ENCODE results near the gene ARFGAP1.

The ARFGAP1 gene

DNA sequence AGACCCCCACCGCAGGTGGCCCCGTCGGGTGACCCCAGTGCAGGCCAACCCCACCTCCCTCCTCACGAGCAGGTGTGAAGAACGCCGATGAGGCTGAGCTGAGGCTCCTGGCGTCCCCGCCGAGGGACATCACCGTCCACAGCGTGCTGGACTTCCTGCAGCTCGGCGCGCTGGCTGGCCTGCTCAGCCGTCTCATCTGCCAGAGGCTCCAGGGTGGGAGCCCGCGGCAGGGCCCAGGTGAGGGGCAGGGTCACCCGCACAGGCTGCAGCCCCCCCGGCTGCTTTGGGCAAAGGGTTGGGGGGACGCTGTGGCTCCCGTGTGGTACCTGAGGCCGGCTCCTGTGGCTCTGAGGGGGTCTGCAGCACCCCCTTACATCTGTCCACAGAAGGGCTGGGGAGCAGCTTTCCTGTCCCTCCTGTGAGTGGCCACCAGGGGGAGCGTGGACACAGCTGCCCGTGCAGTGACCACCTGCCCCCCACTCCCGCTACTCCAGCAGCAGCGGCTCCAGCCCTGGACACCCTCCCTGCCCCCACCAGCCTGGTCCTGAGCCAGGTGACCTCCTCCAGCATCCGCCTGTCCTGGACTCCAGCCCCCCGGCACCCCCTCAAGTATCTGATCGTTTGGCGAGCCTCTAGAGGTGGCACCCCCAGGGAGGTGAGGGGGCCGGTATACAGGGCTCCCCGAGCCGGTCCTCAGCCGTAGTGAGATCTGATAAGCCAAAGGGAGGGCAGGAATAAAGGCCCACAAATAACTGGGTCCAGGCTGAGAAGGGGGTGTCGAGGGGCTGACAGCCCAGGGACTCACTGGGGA is 36.9 kb downstream of the ARFGAP1 start:
- TF ChIP-seq, protein P1, sequence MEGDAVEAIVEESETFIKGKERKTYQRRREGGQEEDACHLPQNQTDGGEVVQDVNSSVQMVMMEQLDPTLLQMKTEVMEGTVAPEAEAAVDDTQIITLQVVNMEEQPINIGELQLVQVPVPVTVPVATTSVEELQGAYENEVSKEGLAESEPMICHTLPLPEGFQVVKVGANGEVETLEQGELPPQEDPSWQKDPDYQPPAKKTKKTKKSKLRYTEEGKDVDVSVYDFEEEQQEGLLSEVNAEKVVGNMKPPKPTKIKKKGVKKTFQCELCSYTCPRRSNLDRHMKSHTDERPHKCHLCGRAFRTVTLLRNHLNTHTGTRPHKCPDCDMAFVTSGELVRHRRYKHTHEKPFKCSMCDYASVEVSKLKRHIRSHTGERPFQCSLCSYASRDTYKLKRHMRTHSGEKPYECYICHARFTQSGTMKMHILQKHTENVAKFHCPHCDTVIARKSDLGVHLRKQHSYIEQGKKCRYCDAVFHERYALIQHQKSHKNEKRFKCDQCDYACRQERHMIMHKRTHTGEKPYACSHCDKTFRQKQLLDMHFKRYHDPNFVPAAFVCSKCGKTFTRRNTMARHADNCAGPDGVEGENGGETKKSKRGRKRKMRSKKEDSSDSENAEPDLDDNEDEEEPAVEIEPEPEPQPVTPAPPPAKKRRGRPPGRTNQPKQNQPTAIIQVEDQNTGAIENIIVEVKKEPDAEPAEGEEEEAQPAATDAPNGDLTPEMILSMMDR (IDR thresholded peaks at IDR 0.05; ENCODE audit: poor library complexity, severe bottlenecking) = peak; percentile 99
- Histone ChIP-seq H3K36me3 (ENCODE audit: low read depth) (no peaks in the 10 kb centered on the region), H3K9me3 (ENCODE audit: severe bottlenecking) (no peaks in the 10 kb centered on the region), H3K27me3 (ENCODE audit: insufficient read depth, poor library complexity, severe bottlenecking) (peaks cover 24% of the 10 kb centered on the region), H3K4me1 (ENCODE audit: insufficient read depth, poor library complexity, severe bottlenecking) (no peaks in the 10 kb centered on the region), H3K4me3 (ENCODE audit: severe bottlenecking) (no peak overlapping the region), H3K27ac (ENCODE audit: poor library complexity, severe bottlenecking) (no peak overlapping the region)
- ATAC-seq (ENCODE audit: low read depth) (peak; percentile 54), DNase-seq (ENCODE audit: low spot score) (peak; percentile 88)

DNA sequence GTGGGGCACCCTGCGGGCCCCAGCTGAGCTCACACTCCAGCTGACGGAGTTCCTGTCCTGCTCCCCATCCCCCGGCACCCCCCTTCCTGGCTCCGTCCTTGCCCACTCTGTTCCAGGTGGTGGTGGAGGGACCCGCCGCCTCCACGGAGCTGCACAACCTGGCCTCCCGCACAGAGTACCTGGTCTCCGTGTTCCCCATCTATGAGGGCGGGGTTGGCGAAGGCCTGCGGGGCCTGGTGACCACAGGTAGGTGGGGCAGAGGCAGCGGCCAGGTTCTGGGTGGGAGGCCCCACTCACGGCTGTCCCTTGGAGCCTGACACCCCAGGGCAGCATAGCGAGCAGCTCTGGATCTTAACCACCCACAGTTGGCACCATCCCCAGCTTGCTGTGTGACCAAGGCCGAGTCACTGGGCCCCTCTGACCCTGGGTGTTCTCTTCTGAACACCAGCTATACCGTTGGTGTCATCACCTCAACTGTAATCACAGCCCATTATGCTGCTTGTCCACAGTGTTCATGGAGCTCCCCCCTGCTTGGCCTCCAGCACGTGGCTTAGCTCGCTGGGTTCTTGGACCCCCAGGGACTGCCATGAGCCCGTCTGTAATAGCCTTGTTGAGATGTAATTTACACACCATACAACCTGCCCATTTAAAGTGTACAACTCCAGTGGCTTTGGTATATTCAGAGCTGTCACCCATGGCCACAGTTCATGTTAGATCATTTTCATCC is 37.8 kb downstream of the ARFGAP1 start:
- no peaks in the 10 kb centered on the region for H3K36me3 ChIP-seq (ENCODE audit: low read depth)
- TF ChIP-seq, protein P1 (IDR thresholded peaks at IDR 0.05; ENCODE audit: poor library complexity, severe bottlenecking) = no peak
- ATAC-seq (ENCODE audit: low read depth) (peak; percentile 24), DNase-seq (ENCODE audit: low spot score) (no peak)
- H3K4me3 ChIP-seq (ENCODE audit: severe bottlenecking) = no peak overlapping the region
- H3K9me3 ChIP-seq (ENCODE audit: severe bottlenecking) = no peaks in the 10 kb centered on the region
- H3K27ac ChIP-seq (ENCODE audit: poor library complexity, severe bottlenecking) = no peak overlapping the region
- H3K27me3 ChIP-seq (ENCODE audit: insufficient read depth, poor library complexity, severe bottlenecking) = peaks cover 24% of the 10 kb centered on the region
- no peaks in the 10 kb centered on the region for H3K4me1 ChIP-seq (ENCODE audit: insufficient read depth, poor library complexity, severe bottlenecking)

DNA sequence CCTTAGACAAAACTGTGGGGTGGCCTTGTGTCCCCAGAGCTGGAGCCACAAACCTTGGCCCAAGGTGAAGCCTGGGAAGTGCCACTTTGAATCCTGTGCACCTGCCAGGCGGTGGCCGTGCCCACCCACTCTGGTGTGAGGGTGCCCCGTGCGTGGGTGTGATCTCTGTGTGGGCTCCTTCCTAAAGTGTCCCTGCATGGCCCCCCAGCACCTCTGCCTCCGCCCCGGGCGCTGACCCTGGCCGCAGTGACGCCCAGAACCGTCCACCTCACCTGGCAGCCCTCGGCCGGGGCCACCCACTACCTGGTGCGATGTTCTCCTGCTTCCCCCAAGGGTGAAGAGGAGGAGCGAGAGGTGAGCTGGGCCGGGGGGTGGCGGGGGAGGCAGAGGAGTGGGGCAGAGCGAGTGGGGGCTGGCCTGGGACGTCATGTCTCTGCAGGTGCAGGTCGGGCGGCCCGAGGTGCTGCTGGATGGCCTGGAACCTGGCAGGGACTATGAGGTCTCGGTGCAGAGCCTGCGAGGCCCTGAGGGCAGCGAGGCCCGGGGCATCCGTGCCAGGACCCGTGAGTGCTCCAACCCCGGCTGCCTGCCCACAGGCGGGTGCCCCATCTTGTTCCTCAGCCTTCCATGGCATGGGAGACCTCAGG is 38.7 kb downstream of the ARFGAP1 start:
- Histone ChIP-seq H3K9me3 (ENCODE audit: severe bottlenecking) (no peaks in the 10 kb centered on the region), H3K36me3 (ENCODE audit: low read depth) (no peaks in the 10 kb centered on the region), H3K27ac (ENCODE audit: poor library complexity, severe bottlenecking) (no peak overlapping the region), H3K4me1 (ENCODE audit: insufficient read depth, poor library complexity, severe bottlenecking) (no peaks in the 10 kb centered on the region), H3K27me3 (ENCODE audit: insufficient read depth, poor library complexity, severe bottlenecking) (peaks cover 24% of the 10 kb centered on the region), H3K4me3 (ENCODE audit: severe bottlenecking) (no peak overlapping the region)
- ATAC-seq (ENCODE audit: low read depth) = no peak
- TF ChIP-seq, protein P1 (IDR thresholded peaks at IDR 0.05; ENCODE audit: poor library complexity, severe bottlenecking) = no peak
- no peak for DNase-seq (ENCODE audit: low spot score)

DNA sequence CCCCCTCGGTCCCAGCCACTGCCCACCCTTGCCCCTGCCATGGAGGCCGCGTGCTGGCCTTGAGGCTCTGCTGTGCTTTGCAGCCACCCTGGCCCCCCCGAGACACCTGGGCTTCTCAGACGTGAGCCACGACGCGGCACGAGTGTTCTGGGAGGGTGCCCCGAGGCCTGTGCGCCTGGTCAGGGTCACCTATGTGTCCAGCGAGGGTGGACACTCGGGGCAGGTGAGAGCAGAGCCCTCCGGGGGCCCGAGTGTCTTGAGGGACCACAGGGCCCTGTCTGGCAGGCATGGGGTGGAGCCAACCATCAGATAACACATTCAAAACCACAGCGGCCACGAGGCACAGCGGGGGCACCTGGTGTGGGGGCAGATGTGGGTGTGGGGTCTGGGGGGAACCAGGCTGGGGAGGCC is 39.2 kb downstream of the ARFGAP1 start:
- DNase-seq (ENCODE audit: low spot score) (no peak), ATAC-seq (ENCODE audit: low read depth) (no peak)
- no peaks in the 10 kb centered on the region for H3K9me3 ChIP-seq (ENCODE audit: severe bottlenecking)
- peaks cover 24% of the 10 kb centered on the region for H3K27me3 ChIP-seq (ENCODE audit: insufficient read depth, poor library complexity, severe bottlenecking)
- TF ChIP-seq, protein P1 (IDR thresholded peaks at IDR 0.05; ENCODE audit: poor library complexity, severe bottlenecking) = no peak
- no peak overlapping the region for H3K4me3 ChIP-seq (ENCODE audit: severe bottlenecking)
- H3K27ac ChIP-seq (ENCODE audit: poor library complexity, severe bottlenecking) = no peak overlapping the region
- no peaks in the 10 kb centered on the region for H3K36me3 ChIP-seq (ENCODE audit: low read depth)
- no peaks in the 10 kb centered on the region for H3K4me1 ChIP-seq (ENCODE audit: insufficient read depth, poor library complexity, severe bottlenecking)

All from RWPE2 (cell line).